HG03558 (cell line): ENCODE results near the gene TENT4B.

Experiments
- ATAC-seq: cut with Tn5 transposase; IDR thresholded peaks from one replicate; pipeline ENCODE4 v1.9.1; 2021; ENCODE audit warnings: moderate number of reproducible peaks; ENCODE audit not compliant: unreplicated experiment; ENCODE audit errors: extremely low read depth

The TENT4B gene

DNA sequence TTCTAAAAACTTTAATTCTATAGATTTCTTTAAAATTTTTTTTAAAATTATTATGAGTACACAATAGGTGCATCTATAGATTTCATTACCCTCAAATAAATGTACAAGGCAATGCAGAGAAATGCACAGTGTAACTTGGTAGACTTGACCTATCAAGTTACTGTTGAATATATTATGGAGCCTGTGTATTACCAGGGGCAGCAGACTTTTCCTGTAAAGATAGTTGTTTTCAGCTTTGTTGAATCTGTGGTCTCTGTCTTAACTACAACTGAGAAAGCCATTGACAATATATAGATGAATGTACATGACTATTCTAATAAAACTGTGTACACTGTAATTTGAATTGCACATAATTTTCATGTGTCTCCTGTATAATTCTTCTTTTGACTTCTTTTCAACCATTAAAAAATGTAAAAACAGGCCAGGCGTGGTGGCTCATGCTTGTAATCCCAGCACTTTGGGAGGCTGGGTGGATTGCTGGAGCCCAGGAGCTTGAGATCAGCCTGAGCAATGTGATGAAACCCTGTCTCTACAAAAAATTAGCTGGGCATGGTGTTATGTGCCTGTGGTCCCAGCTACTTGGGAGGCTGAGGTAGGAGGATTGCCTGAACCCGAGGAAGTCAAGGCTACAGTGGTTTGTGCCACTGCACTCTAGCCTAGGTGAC lies 39.4 kb downstream of the TENT4B start:
- ATAC-seq, result no peak

DNA sequence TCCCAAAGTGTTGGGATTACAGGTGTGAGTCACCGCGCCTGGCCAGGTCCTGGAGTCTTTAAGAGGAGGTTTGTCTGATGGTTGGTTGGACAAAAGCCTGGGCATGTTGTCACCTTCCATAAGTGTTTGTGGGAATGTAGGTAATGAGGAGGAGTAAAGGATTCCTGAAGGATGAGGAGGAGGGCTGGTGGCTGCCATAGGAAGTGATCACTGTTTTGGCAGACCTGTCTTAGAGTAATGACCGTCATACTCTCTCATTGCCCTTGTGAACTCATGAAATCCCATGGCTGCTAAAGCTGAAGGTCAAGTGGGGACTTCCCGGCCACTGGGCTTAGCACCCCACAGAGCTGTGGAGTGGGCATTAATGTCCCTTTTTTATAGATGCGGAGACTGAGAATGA lies 40.5 kb downstream of the TENT4B start:
- ATAC-seq, result no peak

DNA sequence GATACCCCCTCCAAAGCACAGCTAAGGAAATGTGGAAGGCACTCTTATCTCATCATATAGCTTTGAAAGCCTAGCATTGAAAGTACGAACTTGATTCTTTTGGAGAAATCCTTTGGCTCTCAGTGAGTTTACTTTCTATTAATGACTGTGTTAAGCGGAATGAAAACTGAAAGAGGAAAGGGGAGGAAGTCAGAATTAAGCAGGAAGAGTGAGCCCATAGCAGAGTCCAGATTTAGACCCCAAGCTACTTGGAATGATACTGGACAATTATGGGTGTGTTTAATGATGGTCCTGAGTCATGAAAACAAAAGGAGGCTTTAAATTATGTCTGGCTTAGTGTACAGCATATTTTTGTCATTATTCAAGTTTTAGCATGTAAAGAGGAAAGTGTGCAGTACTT lies 42.2 kb downstream of the TENT4B start:
- no peak for ATAC-seq

DNA sequence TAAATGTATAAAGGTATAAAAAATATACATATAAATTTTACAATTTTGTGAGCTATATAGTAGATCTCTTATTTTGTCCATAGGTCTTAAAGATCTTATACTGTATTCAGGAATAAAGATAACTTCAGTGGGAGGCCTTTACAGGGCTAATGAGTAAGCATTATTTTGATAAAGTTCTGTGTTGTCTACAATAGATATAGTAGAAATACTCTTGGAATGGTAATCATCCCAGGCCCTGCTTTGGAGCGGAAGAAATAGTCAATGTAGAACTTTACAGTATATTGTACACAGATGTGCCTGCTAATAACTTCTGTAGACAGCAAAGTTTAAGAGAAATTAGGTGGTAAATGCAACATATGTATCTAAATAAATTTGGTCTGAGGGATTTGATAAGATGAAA lies 42.6 kb downstream of the TENT4B start:
- no peak for ATAC-seq

DNA sequence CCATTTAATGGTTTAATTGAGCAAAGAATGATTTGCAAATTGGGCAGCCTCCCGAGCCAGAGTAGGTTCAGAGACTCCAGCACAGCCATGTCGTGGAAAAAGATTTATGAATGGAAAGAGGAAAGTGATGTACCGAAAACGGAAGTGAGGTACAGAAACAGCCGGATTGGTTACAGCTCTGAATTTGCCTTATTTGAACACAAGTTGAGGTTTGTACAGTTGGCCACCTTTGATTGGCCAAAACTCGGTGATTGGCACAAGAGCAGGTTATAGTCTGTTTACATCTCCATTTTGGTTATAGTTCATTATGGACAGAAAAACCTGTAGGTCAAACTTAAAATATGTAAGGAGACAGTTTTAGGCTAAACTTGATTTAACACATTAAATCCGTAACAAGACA lies 44.5 kb downstream of the TENT4B start:
- ATAC-seq, result no peak

DNA sequence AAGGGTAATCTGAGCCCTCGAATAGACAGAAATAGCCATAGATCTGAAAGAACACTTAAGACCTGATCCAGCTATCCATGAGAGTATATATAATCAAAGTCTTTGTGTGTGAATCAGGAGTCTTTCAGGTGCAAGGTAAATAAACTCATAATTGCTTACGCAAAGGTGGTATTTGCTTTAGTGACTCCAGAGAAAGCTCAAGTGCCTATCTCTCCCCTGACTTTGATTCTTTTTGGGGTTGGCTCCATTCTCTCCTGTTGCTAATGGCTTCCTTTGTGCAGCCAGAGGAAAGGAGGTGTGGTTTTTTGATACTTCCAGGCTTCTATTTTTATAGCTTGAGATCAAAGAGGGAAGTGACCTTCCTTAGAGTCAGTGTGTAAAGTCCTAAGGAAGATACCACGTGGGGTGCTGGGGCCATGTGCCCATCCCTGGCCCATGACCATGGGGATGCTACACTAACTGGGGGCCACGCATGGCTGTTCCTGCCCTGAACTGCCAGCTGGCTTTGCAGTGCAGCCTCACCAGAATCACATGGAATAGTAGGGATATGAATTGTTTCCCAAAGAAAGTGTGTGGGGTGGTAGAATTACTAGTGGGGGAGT lies 45.8 kb downstream of the TENT4B start:
- ATAC-seq, result no peak

DNA sequence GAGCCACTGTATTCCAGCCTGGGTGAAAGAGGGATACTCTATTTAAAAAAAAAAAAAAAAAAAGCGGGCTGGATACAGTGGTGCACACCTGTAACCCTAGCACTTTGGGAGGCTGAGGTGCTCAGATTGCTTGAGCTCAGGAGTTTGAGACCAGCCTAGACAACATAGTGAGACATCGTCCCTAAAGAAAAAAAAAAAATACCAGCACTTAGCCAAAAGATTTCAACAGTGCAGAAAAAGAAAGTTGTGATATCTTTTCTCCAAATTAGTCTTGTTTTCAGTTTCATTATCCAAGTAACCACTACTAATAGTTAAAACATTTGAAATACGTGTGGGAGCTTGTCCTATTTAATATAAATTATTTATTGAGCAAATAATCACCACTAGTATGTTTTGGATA lies 48.7 kb downstream of the TENT4B start:
- no peak for ATAC-seq

DNA sequence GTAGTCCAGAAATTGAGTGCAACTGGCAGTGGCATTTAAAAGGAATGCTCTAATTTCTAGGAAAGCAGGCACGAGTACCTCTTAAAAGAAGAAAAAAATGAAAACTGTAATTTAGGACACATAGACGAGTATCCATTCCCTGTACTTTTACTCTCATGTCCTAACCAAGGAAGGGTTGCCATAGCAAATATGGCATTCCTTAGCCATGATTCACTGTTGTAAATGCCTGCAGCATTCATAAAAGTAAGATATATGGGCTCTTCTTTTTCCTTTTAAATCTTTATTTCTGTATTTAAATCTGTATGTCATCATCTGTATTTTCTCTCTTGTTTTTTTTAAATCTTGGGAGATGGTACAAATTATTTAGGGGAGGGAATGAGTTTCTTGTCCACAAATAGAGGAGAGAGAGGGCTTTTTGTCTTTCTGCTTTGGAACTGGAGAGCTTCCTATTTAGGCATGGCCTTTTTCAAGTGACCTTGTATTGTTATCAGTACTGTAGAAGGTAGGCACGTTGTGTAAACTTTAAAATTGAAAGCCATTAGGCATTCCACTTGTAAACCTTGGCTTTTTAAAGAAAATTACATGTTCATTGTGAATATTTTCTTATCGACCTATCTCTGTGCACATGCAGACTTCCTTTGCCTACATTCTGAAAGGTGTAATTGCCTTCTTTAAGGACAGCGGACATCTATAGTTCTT lies 50.0 kb downstream of the TENT4B start:
- no peak for ATAC-seq

DNA sequence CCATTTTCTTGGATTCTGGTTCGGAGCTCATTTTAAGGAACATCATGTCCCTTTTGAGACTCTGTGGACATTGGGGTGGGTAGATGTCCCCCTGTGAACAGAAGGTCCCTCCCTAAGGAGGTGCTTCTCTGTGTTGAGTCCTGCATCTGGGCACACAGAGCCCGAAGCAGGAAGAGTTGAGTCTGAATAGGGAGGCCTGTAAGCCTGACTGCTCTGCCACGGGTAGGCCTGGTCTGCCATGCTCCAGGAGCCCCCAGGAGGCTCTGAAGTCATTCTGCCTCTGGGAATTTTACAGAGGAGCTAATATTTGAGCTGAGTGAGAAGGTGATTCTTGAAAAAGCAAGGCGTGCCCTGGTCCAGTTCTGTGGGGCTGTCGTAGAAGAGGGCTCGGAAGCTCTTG lies 50.6 kb downstream of the TENT4B start:
- no peak for ATAC-seq

DNA sequence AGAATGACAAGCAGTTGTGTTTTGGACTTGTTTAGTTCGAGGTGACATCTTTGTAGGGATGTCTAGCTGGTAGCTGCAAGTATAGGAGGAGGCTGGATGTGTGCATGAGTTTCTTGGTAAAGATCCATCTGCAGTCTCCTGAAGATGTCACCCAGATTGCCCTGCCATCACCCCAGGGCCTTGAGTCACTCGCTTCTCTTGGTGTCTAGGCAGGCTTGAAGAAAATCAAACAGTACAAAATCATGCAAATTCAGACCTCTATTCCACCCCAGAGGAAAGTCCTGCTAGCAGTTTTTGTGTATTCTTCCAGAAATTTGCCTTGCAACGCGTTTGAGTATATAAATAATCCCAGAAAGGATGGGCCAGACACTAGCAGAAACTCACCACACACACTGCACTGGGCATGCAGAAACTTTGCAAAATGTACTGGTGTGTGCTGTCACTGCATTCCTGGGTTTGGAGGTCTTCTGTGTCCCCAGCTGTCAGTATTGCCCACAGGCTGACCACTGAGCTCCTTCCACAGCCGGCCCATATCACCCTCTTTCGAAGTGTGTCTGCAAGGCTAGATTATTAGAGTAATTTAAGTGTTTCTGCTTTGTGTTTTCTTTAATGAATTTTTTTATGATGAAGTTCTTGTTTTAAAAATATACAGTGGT lies 51.5 kb downstream of the TENT4B start:
- no peak for ATAC-seq

DNA sequence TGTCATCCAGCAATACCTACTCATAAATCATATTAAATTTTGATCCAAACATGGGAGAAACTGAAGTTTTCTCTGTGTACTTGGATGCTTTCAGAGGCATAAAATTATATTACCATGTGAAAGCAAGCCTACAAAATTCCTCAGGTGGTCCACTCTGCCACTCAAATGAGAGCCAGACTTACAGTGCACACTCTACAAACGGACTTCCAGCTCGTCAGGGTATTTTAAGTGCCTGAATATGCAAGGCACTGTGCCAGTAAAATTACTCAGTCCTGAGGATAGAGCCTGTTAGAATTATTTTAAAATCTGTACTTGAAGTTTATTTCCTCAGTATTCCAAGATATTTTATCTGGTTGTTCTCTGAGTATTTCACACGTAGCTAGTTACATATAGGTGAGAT lies 54.5 kb downstream of the TENT4B start:
- ATAC-seq, result no peak

DNA sequence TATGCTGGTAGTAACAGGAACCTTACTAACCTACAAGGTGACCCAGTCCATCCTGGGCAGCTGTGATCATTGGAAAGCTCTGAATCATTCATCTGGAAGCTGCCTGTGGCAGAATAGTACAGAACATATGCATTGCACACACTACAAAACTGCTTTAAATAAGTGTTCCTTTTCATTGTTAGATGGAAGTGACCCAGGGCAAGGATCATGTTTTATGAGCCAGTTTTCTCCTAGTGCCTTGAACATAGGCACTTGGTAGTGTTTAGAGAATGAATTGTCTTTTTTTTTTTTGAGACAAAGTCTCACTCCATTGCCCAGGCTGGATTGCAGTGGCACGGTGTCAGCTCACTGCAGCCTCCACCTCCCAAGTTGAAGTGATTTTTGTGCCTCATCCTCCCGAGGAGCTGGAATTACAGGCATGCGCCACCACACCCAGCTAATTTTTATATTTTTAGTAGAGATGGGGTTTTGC lies 55.4 kb downstream of the TENT4B start:
- ATAC-seq, result no peak

DNA sequence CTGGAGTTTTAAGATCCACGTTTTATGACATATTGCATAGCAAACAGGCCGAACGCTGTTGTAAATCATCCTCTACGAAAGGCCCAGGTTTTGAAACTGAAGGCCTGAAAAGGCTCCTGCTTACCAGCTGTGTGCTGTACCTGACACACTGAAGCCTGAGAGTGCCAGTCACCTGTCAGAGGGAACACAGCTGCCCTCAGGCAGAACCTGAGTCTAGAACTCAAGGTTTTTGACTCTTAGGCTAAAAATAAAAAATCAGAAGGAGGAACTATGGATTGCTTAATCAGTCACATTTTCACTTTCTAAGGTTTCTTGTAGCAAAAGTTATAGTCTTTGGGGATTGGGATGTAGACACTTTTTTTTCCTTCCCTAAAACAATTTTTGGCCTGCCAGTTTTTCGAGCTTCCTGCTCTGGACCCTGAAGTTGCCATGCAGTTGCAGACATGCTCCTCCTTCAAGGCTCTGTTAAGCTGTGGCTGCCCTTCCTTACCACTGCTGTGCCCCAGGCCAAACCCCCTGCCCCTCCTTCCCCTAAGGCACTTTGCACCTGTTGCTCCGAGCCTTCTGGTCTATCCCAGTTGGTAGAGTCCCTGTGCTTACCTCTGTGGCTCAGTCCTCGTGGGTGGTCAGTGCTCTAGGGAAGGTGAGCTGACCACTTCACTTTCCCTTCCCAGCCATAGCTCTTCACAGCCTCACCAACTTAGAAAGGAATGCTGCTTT lies 56.6 kb downstream of the TENT4B start:
- ATAC-seq, result no peak

DNA sequence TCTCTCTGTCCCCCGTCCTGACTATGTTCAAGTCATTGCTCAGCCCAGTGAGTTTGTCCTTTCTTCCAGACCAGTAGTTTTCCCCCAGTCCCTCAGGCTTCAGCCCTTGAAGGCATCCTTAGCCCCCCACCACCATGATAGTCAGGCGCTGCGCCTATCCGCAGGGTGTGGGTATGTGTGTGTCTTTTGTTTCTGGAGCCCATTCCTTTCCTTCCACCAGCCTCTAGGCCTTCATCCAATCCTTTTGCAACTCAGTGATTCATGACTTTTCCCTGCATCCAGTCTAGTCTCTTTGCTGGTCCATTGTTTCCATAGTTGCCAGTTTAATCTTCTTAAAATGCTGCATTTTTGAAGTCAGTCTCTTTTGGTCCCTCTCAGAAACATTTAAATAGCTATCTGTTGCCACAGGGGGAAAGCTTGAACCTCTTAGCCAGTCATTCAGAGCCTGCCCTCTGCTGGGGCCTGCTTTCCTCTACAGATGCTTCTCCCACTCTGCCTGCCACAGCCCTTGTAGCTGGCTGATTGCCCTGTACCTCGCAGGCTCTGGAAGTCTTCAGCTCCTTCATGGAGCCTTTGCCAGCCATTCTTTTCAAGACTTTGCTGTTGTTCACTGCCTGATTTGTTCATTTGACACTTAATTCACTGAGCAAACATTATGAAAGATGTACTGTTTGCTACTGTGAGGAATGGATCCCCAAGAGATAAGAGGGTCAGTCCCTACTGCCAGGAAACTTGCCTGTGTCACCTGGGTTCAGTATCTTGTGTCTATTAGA lies 57.3 kb downstream of the TENT4B start:
- peak; percentile 81 for ATAC-seq

DNA sequence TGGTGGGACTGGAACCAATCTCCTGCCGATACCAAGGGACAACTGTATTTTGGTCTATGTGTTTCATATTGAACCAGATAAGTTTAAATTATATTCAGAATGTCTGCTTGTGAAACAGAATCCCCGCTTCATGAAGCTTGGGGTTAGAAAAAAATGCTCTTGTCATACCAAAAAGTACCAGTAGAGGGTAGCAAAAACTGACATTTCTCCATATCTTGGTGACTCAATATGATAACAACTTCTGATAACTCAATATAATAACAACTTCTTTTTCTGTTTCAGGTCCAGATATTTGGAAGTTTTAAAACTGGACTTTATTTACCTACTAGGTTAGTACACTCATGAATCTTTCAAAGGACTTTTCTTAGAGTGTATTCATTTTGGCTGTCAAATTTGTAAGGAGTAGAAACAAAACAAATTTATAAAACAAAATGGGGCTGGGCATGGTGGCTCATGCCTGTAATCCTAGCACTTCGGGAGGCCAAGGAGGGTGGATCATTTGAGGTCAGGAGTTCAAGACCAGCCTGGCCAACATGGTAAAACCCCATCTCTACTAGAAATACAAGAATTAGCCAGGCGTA lies 60.9 kb downstream of the TENT4B start:
- ATAC-seq, result no peak

DNA sequence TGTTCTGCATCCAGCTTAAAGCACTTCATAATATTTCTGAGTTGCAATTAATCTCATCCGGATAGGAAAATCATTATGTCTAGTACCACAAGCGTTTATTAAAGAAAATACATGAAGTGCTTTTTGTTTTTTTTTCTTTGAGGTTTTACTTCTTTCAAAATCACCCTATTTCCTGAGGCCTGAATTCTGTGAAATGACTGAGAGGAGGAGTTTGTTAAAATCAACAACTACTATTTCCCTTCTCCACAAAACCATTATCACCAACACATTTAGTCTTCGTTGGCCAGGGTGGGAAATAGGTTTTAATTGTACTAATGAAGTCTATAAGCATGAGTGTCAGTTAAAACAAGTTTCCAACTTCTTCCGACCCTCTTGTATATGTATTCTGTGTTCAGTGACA lies 62.6 kb downstream of the TENT4B start:
- no peak for ATAC-seq

DNA sequence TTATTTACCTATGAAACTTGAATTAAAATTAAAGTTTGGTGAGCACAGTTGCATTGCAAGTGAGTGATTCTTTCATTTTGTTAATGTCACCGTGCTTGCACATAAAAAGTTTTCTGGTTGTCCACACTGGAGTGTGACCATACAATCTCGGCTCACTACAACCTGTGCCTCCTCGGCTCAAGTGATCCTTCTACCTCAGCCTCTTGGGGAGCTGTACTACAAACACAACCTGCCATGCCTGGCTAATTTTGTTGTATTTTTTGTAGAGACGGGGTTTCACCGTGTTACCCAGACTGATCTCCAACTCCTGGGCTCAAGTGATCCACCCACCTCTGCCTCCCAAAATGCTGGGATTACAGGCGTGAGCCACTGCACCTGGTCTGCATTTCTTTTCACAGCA lies 63.1 kb downstream of the TENT4B start:
- no peak for ATAC-seq

DNA sequence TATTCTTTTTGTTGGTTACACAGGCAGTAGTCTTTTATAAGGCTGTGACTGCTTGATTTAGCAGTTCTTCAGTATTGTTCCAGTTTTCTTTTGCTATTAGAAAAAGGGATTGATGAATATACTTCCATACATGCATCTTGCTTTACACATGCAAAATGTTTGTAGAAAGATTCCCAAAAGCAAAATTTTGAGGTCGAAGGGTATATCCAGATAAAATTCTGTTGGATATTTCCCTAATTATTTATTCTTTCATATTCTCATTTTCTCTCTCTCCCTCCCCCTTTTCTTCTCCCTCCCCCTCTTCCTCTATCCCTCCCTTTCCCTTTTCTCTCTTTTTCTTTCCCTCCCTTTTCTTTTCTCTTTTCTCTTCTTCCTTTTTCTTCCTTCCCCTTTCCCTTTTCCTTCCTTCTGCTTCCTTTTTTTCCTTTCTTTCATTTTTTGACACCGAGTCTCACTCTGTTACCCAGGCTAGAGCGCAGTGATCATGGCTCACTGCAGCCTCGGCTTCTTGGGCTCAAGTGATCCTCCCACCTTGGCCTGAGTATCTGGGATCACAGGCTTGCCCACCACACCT lies 66.4 kb downstream of the TENT4B start:
- ATAC-seq, result no peak

DNA sequence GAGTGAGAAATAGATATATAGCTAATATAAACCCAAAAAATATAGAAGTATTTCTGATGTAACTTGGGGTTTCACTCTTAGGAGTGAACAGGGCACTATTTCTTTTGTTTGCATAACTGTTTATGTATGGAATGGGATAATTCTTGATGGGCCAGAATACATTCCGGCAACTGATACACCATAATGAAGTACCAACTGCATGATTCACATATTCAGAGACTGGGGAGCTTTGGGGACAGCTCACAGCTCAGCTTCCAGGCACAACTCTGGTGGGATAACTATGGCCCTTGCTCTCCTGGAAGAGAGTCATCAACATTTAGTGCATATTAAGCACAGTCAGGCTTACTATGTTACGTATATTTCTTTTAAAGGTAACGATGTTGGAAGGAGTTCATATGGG lies 71.2 kb downstream of the TENT4B start:
- ATAC-seq, result no peak
